Activated T-cell treated with anti-CD3 and anti-CD28 coated beads, Interleukin-2, amount 50 U/mL, for 4 hours (primary cell): ENCODE results near the gene TK1. TPM values are rescaled to one million over a fixed set of nuclear protein-coding genes. Genes with fewer than 3 reads are reported as not detected.
A peak's percentile ranks its signal among the peaks of the same experiment; 100 is the strongest.

Source experiments
- ATAC-seq, 2 donors: fragments of 200-7000 bp; cut with Tn5 transposase; one replicate each; pipeline ENCODE4 v1.10.0; 2021
- DNase-seq: peaks from one replicate; pipeline ENCODE4 v3.0.0-alpha.2; 2020
- H3K27me3 Mint-ChIP-seq: one replicate; pipeline ENCODE4 v1.8.0; 2021; ENCODE audit warnings: low read depth, mixed read lengths
- H3K36me3 Mint-ChIP-seq: one replicate; pipeline ENCODE4 v1.8.0; 2022; ENCODE audit warnings: mixed read lengths; ENCODE audit not compliant: insufficient read depth
- H3K4me1 Mint-ChIP-seq: one replicate; pipeline ENCODE4 v1.8.0; 2021; ENCODE audit warnings: low read depth, mixed read lengths
- H3K4me3 Mint-ChIP-seq: one replicate; pipeline ENCODE4 v1.8.0; 2021; ENCODE audit warnings: mild to moderate bottlenecking, moderate library complexity, mixed read lengths
- H3K9me3 Mint-ChIP-seq: one replicate; pipeline ENCODE4 v1.8.0; 2021; ENCODE audit warnings: mixed read lengths
- total RNA-seq, 3 donors: library from RNA; stranded (reverse); gene quantifications; one replicate each; pipeline ENCODE4 v1.2.1, GENCODE V29; 2021

The TK1 gene
- total RNA-seq, 3 donors from 2014 or later, result 23.0 to 30.3 (median 26.8) TPM

DNA sequence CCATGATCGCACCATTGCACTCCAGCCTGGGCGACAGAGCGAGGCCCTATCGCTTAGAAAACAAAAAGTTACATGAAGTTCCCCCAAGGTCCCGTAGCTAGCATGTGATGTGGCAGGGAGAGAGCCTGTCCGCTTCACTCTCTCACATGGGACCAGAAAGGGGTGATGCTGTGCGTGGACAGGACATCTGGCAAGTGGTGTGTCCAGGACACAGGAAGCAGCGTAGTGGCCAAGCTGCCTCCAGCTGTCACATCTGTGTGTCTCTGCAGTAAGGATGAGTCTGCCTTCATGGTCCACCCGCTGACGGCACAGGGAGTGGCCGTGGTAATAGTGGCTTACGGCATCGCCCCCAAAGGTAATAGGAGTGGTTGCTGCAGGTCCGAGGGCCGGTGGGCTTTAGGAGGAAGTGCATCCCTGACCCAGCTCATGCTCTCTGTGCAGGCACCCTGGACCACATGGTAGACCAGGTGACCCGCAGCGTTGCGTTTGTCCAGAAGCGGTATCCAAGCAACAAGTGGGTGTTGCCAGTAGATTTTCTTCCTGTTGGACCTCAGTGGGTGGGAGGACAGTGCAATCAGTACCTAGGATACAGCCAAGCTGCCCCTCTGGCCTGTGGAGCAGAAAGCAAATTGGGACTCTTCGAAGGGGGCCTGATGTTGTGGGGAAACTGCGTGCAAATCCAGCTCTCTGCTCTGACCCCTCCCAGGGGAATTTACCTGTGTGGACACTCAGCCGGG, 17.7 kb upstream of the TK1 start:
- no peaks in the 10 kb centered on the region for H3K9me3 Mint-ChIP-seq
- ATAC-seq (no peak), DNase-seq (no peak)
- H3K36me3 Mint-ChIP-seq, result no peaks in the 10 kb centered on the region
- H3K4me1 Mint-ChIP-seq, result no peaks in the 10 kb centered on the region
- H3K27me3 Mint-ChIP-seq, result no peaks in the 10 kb centered on the region
- H3K4me3 Mint-ChIP-seq, result no peak overlapping the region

DNA sequence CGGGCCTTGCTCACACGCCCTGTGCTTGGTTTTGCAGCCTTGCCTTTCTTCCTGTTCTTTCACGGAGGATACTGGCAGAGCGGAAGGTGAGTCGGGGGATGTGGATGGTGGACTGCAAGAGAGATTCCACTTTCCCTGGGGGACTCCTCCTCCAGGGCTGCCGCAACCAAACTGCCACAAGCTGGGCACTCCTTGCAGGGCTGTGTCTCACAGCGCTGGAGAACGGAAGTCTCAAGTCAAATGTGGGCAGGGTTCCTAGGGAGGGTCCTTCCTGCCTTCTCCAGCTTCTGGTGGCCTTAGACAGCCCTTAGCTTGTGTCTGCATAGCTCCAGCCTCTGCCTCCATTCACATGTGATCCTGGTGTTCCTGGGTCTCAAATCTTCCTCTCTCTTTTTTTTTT, 15.8 kb upstream of the TK1 start:
- ATAC-seq, result no peak
- Mint-ChIP-seq H3K4me3 (no peak overlapping the region), H3K27me3 (no peaks in the 10 kb centered on the region), H3K4me1 (no peaks in the 10 kb centered on the region), H3K9me3 (no peaks in the 10 kb centered on the region), H3K36me3 (no peaks in the 10 kb centered on the region)
- no peak for DNase-seq

DNA sequence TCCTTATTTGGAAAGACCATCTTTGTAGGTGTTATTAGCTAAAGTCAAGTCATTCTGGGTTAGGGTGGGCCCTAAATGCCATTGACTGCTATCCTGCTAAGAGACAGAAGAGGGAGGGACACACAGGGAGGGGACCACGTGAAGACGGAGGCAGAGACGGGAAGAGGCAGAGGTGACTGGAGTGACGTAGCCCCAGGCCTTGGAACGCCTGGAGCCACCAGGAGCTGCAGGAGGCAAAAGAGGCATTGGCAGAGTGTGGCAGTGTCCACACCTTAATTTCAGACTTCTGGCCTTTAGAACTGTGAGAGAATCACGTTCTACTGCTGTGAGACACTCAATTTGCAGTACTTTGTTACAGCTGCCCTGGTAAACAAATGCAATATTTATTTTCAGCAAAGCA, 13.6 kb upstream of the TK1 start:
- Mint-ChIP-seq H3K9me3 (no peaks in the 10 kb centered on the region), H3K36me3 (no peaks in the 10 kb centered on the region), H3K27me3 (no peaks in the 10 kb centered on the region), H3K4me3 (no peak overlapping the region), H3K4me1 (no peaks in the 10 kb centered on the region)
- DNase-seq, result no peak
- no peak for ATAC-seq

DNA sequence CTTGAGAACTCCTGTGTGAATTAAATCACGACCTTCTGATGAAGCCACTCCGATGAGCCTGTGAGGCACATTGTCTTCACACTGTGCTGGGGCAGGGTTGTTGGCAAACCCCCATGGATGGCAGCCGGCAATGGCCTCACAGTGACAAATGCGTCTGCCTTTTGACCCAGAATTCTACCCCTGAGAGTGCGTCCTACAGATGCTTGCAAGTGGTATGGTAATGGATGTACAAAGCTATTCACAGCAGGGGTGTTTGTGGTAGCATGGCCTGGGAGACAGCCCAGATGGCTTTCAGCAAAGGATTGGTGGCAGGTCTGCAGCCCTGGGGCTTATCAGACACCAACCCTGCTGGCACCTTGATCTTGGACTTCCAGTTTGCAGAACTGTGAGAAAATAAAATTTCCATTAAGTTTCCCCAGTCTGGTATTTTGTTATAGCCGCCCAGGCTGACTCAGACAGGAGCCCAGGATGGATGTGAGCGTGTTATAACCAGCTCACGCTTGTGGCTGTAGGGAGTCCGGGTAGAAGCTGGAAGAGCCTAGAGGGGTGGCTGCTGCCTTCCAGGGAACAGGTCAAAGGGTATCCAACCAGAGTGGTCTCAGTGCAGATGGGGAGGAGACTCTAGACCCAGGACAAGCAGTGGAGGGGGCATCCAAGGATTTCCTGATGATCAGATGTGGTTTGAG, 10.4 kb upstream of the TK1 start:
- no peak for ATAC-seq
- Mint-ChIP-seq H3K9me3 (no peaks in the 10 kb centered on the region), H3K27me3 (no peaks in the 10 kb centered on the region), H3K4me1 (no peaks in the 10 kb centered on the region), H3K4me3 (no peak overlapping the region), H3K36me3 (no peaks in the 10 kb centered on the region)
- DNase-seq, result no peak

DNA sequence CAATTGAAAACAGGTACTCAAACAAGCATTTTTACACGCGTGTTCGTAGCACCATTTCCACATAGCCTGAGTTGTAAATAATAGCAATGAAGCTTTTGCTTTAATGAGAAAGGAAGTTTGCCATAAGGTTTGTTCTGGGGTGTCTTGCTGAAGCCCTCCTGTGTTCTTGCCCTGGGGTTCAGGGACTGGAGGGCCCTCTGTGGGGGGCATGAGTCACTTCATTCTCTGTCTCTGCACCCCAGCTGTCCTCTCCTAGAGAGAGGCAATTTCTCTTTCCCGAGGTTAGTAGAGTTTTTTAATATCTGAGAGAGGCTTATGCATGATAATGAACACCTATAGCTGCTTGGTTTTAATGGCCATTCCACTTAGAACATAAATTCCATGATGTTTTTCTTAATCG, 9.9 kb upstream of the TK1 start:
- H3K9me3 Mint-ChIP-seq, result no peaks in the 10 kb centered on the region
- no peaks in the 10 kb centered on the region for H3K4me1 Mint-ChIP-seq
- H3K27me3 Mint-ChIP-seq, result no peaks in the 10 kb centered on the region
- ATAC-seq, result no peak
- H3K36me3 Mint-ChIP-seq, result no peaks in the 10 kb centered on the region
- DNase-seq, result no peak
- no peak overlapping the region for H3K4me3 Mint-ChIP-seq

DNA sequence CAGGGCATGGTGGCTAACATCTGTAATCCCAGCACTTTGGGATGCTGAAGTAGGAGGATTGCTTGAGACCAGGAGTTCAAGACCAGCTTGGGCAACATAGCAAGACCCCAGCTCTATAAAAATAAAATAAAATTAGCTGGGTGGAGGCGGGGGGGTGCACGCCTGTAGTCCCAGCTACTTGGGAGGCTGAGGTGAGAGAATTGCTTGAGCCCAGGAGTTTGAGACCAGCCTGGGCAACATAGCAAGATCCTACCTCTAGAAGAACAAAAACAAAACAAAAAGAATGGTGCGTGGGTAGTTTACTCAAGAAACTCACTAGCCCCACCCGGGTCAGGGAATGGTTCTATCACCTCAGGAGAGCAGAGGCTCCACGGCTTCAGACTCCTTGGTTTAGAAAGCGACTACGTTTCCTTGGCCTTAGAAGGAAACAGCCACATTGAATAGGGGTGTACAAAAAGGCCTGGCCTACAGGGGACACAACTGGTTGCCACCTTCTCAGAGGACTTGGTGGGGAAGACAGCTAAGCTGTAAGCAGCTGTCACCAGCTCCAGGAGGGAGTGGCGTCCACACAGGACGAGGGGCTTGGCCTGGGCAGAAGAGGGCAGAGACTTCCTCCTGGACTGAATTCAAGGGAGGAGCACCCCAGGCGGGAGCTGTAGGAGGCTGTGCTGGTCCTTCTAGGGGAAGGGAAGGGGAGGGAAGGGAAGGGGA, 716 bp downstream of the TK1 start:
- H3K9me3 Mint-ChIP-seq, result no peaks in the 10 kb centered on the region

DNA sequence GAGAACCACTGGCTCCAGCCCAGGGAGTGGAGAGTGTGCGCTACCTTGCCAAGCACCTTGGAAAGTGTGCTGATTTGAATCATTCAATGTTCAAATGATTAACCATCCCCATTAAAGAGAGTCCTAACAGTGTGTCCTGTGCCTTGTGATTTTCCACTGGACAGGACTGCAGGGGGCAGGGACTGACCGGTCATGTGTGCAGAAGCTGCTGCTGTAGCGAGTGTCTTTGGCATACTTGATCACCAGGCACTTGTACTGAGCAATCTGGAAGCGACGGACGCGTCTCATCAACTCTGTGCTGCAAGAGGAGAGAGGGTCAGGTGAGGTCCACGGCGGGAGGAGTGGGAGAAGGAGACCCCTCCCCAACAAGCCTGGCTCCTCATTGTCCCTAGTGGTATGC, 2.0 kb downstream of the TK1 start:
- Mint-ChIP-seq H3K9me3 (no peaks in the 10 kb centered on the region), H3K27me3 (no peaks in the 10 kb centered on the region), H3K36me3 (no peaks in the 10 kb centered on the region), H3K4me1 (peaks cover 16% of the 10 kb centered on the region), H3K4me3 (no peak overlapping the region)
- ATAC-seq, result no peak
- DNase-seq, result no peak

More for the DNA sequence above, 716 bp downstream of the TK1 start:
- H3K4me3 Mint-ChIP-seq, result peak overlapping the region; percentile 70
- ATAC-seq, result no peak
- no peaks in the 10 kb centered on the region for H3K27me3 Mint-ChIP-seq
- peaks cover 9% of the 10 kb centered on the region for H3K4me1 Mint-ChIP-seq
- no peaks in the 10 kb centered on the region for H3K36me3 Mint-ChIP-seq
- no peak for DNase-seq

DNA sequence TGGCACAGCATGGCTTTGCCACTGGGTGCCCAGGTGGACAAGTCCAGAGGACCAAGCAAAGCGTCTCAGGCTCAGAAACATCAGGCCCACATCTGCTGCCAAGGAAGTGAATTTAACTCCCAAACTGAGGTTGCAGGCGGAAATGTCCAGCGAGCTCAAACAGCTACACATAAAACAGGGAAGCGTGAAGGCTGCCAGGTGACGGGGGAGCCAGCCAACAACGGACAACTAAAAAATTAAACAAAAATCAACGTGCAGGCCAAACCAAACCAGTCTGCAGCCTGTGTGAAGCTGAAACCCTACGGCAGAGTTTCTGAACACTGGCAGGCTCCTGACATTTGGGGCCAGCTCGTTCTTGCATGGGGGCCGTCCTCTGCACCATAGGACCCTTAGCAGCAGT, 2.5 kb downstream of the TK1 start:
- H3K36me3 Mint-ChIP-seq, result no peaks in the 10 kb centered on the region

DNA sequence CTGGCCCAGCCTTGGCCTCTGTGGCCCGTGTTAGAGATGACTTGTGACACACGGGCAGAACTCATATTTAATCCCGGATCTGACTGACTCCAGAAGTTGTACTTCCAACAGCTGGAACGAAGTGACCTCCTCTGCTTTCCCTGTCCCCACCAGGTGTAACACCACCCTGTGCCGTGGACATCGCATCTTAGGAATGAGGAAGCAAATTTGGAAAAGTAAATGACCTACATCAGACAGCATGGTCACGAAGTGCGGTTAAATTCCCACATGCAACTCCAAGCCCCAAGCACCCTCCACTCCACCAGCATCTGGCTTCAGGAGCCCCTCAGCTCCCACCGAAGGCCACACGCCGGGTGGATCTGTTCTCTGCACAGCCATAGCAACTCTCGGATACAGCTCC, 2.9 kb downstream of the TK1 start:
- Mint-ChIP-seq H3K4me1 (peaks cover 16% of the 10 kb centered on the region), H3K27me3 (no peaks in the 10 kb centered on the region), H3K36me3 (no peaks in the 10 kb centered on the region), H3K4me3 (no peak overlapping the region), H3K9me3 (no peaks in the 10 kb centered on the region)
- no peak for DNase-seq
- ATAC-seq, result no peak

More for the DNA sequence above, 2.5 kb downstream of the TK1 start:
- Mint-ChIP-seq H3K4me1 (peaks cover 16% of the 10 kb centered on the region), H3K27me3 (no peaks in the 10 kb centered on the region), H3K9me3 (no peaks in the 10 kb centered on the region), H3K4me3 (no peak overlapping the region)
- DNase-seq (no peak), ATAC-seq (no peak)

DNA sequence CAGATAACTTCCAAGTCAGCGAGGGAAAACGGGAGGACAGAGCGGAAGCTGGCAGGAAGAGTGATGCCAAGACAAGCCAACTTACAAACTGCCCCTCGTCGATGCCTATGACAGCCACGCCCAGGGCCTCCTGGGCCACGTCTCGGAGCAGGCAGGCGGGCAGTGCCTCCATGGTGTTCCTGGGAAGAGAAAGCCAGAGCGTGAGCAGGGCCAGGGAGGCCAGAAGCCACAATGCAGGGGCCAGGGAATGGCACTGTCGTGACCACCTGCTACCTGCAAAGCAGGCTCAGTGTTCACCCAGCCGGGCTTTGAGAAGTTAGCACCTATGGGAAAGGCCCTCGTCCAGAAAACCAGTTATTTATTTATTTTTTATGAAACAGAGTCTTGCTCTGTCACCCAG, 4.3 kb downstream of the TK1 start:
- ATAC-seq (no peak), DNase-seq (no peak)
- H3K4me3 Mint-ChIP-seq, result no peak overlapping the region
- H3K4me1 Mint-ChIP-seq, result peaks cover 14% of the 10 kb centered on the region
- no peaks in the 10 kb centered on the region for H3K36me3 Mint-ChIP-seq
- no peaks in the 10 kb centered on the region for H3K27me3 Mint-ChIP-seq
- H3K9me3 Mint-ChIP-seq, result no peaks in the 10 kb centered on the region

DNA sequence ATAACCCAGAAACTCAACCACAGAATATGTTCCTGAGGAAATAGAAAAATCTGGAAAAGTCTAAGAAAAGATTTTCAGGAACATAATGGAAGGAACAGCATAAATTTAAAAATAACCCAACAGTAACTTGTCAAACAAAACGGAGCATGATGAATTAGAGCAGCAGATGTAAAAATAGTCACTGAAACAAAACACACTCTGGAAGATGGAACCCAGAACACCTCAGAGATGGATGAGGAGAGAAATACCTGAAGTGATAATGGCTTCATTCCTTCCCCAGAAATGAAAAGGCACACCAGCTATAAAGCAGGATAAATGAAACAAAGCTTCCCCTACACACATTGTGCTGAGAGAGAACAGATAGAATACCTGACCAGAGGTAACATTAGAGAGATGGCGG, 6.3 kb downstream of the TK1 start:
- DNase-seq, result no peak
- Mint-ChIP-seq H3K4me3 (peak overlapping the region; percentile 1), H3K27me3 (no peaks in the 10 kb centered on the region), H3K9me3 (no peaks in the 10 kb centered on the region), H3K4me1 (peaks cover 18% of the 10 kb centered on the region), H3K36me3 (no peaks in the 10 kb centered on the region)
- no peak for ATAC-seq

DNA sequence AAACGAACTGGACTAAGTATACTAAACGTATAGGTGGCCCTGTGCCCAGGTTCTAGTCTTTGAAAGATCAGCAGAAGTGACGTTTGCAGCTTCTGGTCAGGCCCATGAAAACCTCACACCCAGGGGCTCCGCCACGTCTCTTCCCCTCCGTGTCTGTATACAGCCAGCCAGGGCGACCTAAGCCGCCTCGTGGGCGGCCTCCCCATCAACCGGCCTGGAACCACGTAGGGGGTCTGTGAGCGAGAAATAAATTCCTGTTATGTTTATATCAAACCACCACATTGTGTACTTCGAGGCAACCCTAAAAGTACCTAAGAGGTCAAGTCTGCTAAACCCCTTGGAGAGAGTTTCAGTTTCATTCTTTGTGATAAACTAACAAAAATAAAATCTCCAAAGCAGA, 6.8 kb downstream of the TK1 start:
- ATAC-seq, result no peak

DNA sequence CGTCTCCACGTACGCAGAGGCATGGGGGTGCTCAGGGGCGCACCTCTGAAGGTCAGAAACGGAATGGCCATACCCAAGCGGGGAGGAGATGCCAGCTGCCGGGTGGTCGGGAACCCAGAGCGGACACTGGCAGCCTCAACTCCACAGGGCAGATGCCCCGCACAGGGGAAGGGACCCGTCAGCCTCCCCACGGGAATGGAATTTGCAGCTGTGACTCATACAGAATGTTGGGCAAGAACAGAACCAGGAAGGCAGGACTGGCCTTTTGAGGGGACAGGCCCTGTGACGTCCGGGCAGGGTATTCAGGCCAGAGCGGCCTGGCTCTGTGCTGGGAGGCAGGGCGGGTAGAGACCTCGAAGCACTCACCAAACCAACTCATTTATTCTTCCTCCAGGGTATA, 7.5 kb downstream of the TK1 start:
- Mint-ChIP-seq H3K27me3 (no peaks in the 10 kb centered on the region), H3K36me3 (no peaks in the 10 kb centered on the region), H3K9me3 (no peaks in the 10 kb centered on the region), H3K4me1 (peaks cover 21% of the 10 kb centered on the region), H3K4me3 (no peak overlapping the region)
- DNase-seq, result no peak
- ATAC-seq, result no peak

More for the DNA sequence above, 6.8 kb downstream of the TK1 start:
- peak overlapping the region; percentile 1 for H3K4me3 Mint-ChIP-seq
- no peaks in the 10 kb centered on the region for H3K36me3 Mint-ChIP-seq
- peaks cover 21% of the 10 kb centered on the region for H3K4me1 Mint-ChIP-seq
- H3K9me3 Mint-ChIP-seq, result no peaks in the 10 kb centered on the region
- H3K27me3 Mint-ChIP-seq, result no peaks in the 10 kb centered on the region
- no peak for DNase-seq

DNA sequence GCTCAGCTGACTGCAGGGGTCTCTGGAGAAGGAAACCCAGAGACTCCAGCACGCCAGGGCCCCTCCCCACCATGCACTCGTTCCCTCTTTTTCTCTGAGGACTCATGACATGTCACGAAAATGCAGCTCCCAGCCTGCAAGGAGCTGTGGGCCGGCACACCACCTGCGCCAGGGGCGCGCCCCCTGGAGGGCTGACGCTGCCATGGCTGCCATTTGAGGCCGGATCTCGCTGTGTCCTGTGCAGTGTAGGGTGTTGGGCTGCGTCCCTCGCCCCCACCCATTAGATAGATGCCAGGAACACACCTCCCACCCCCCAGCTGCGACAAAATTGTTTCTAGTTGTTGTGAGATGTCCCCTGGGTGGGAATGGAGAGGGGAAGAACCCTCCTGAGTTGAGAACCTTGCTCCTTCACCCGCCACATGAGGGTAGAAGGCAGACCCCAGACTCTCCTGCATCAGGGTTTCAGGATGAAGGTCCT, 10.3 kb downstream of the TK1 start:
- Mint-ChIP-seq H3K9me3 (no peaks in the 10 kb centered on the region), H3K4me3 (no peak overlapping the region), H3K4me1 (peaks cover 48% of the 10 kb centered on the region), H3K36me3 (peaks cover 14% of the 10 kb centered on the region), H3K27me3 (no peaks in the 10 kb centered on the region)
- peak; percentile 76 for DNase-seq
- peak; percentile 82 to 89 for ATAC-seq

DNA sequence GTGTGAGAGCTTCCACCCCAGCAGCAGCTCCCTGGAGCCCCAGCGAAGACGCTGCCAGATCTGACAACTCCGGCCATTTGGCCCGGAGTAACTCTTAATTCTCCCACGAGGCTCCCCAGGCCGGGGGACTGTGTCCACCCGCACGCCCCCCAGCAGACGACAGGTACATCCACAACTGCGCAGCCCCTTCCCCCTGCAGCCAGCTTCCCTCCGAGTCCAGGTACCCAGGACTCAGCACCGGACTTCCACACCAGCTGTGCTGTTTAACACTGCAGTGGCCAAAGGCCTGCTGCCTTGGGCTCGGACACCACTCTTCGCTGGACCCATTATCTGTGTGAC, 11.2 kb downstream of the TK1 start:
- Mint-ChIP-seq H3K36me3 (peaks cover 14% of the 10 kb centered on the region), H3K27me3 (no peaks in the 10 kb centered on the region), H3K4me3 (no peak overlapping the region), H3K4me1 (peaks cover 56% of the 10 kb centered on the region), H3K9me3 (no peaks in the 10 kb centered on the region)
- DNase-seq (no peak), ATAC-seq (no peak)
